ENCODE measurements around the gene IL1RAPL1. TPM values are rescaled to one million over a fixed set of nuclear protein-coding genes. Genes with fewer than 3 reads are reported as not detected.

IL1RAPL1 gene
- total RNA-seq, 1 donor = 1.3 TPM

- H3K4me3 ChIP-seq (ENCODE audit: low read depth, low read length) = no peak overlapping the region
These were observed 1201.9 kb downstream of the IL1RAPL1 start for GRCh38 chrX:29788991-29789699.

GRCh38 chrX:29792335-29792734 is 1205.1 kb downstream of the IL1RAPL1 start:
- H3K4me3 ChIP-seq (ENCODE audit: low read depth, low read length) = no peak overlapping the region
- DNase-seq (ENCODE audit: low read depth) = no peak
- no peak for TF ChIP-seq CTCF (IDR thresholded peaks at IDR 0.05; ENCODE audit: insufficient read depth, low read depth, low read length)

More at GRCh38 chrX:29788991-29789699, 1201.9 kb downstream of the IL1RAPL1 start:
- no peak for DNase-seq (ENCODE audit: low read depth)
- TF ChIP-seq CTCF (IDR thresholded peaks at IDR 0.05; ENCODE audit: insufficient read depth, low read depth, low read length) = no peak

- H3K4me3 ChIP-seq (ENCODE audit: low read depth, low read length) = no peak overlapping the region
- DNase-seq (ENCODE audit: low read depth) = no peak
- no peak for TF ChIP-seq CTCF (IDR thresholded peaks at IDR 0.05; ENCODE audit: insufficient read depth, low read depth, low read length)
These were observed 1209.9 kb downstream of the IL1RAPL1 start for GRCh38 chrX:29797156-29797555.

- no peak for TF ChIP-seq CTCF (IDR thresholded peaks at IDR 0.05; ENCODE audit: insufficient read depth, low read depth, low read length)
- no peak overlapping the region for H3K4me3 ChIP-seq (ENCODE audit: low read depth, low read length)
- DNase-seq (ENCODE audit: low read depth) = no peak
These were observed 1211.2 kb downstream of the IL1RAPL1 start for GRCh38 chrX:29798469-29798868.

- no peak overlapping the region for H3K4me3 ChIP-seq (ENCODE audit: low read depth, low read length)
- no peak for DNase-seq (ENCODE audit: low read depth)
- TF ChIP-seq CTCF (IDR thresholded peaks at IDR 0.05; ENCODE audit: insufficient read depth, low read depth, low read length) = no peak
These were observed 1225.9 kb downstream of the IL1RAPL1 start for GRCh38 chrX:29813174-29813573.

- no peak for DNase-seq (ENCODE audit: low read depth)
- no peak overlapping the region for H3K4me3 ChIP-seq (ENCODE audit: low read depth, low read length)
- TF ChIP-seq CTCF (IDR thresholded peaks at IDR 0.05; ENCODE audit: insufficient read depth, low read depth, low read length) = no peak
These were observed 1237.1 kb downstream of the IL1RAPL1 start for GRCh38 chrX:29824176-29824906.

Data from fibroblast of villous mesenchyme (primary cell).